HUES48 (cell line): ENCODE measurements around the gene SH2D6.
"Not testable (repeated sequence)": the region's sequence is repeated elsewhere in the genome, so short reads cannot be mapped to it uniquely, and the experiment has no call there.

Experiments
- H3K27ac ChIP-seq: one replicate; pipeline ENCODE4 v1.7.0; 2013; ENCODE audit warnings: low read depth, low read length, inconsistent platforms
- H3K27me3 ChIP-seq: 2 replicates; pipeline ENCODE4 v1.6.1; 2013; ENCODE audit warnings: mild to moderate bottlenecking, low read length; ENCODE audit not compliant: control insufficient read depth, insufficient read depth
- H3K36me3 ChIP-seq: 2 replicates; pipeline ENCODE4 v1.6.1; 2013; ENCODE audit warnings: low read length; ENCODE audit not compliant: control insufficient read depth, insufficient read depth
- H3K4me1 ChIP-seq: 2 replicates; pipeline ENCODE4 v1.6.1; 2013; ENCODE audit warnings: mild to moderate bottlenecking, low read length; ENCODE audit not compliant: control insufficient read depth, insufficient read depth
- H3K4me3 ChIP-seq: 2 replicates; pipeline ENCODE4 v1.5.1; 2013; ENCODE audit warnings: mild to moderate bottlenecking, low read depth, low read length
- H3K9ac ChIP-seq: 2 replicates; pipeline ENCODE4 v1.6.1; 2013; ENCODE audit warnings: mild to moderate bottlenecking, low read depth, low read length, moderate library complexity
- H3K9me3 ChIP-seq: 2 replicates; pipeline ENCODE4 v1.6.1; 2013; ENCODE audit warnings: low read length; ENCODE audit not compliant: control insufficient read depth, insufficient read depth

Gene SH2D6

GRCh38 chr2:85435981-85436835 is 17.7 kb downstream of the SH2D6 start:
- H3K27ac ChIP-seq: no peak overlapping the region
- no peak overlapping the region for H3K4me3 ChIP-seq
- H3K9me3 ChIP-seq: no peaks in the 10 kb centered on the region
- H3K9ac ChIP-seq: no peak overlapping the region
- H3K27me3 ChIP-seq: peaks cover 3% of the 10 kb centered on the region; the same call in 1 of the 2 replicates
- H3K36me3 ChIP-seq: no peaks in the 10 kb centered on the region
- H3K4me1 ChIP-seq: peaks cover 29% of the 10 kb centered on the region

GRCh38 chr2:85436836-85437487 is 18.4 kb downstream of the SH2D6 start:
- Histone ChIP-seq H3K9me3 (no peaks in the 10 kb centered on the region), H3K4me3 (peak overlapping the region; percentile 41; the same call in 1 of the 2 replicates), H3K27me3 (peaks cover 3% of the 10 kb centered on the region; the same call in 1 of the 2 replicates), H3K27ac (peak overlapping the region; percentile 27), H3K9ac (peak overlapping the region; percentile 52; the same call in 1 of the 2 replicates), H3K4me1 (peaks cover 22% of the 10 kb centered on the region), H3K36me3 (no peaks in the 10 kb centered on the region)

GRCh38 chr2:85437488-85438200 is 19.1 kb downstream of the SH2D6 start:
- Histone ChIP-seq H3K9me3 (no peaks in the 10 kb centered on the region), H3K36me3 (no peaks in the 10 kb centered on the region), H3K4me1 (peaks cover 21% of the 10 kb centered on the region), H3K27ac (peak overlapping the region; percentile 27), H3K4me3 (peak overlapping the region; percentile 50; the same call in 1 of the 2 replicates), H3K27me3 (peaks cover 3% of the 10 kb centered on the region; the same call in 1 of the 2 replicates), H3K9ac (peak overlapping the region; percentile 52; the same call in 1 of the 2 replicates)

- Histone ChIP-seq H3K4me1 (peaks cover 20% of the 10 kb centered on the region), H3K4me3 (peak overlapping the region; percentile 50; the same call in 1 of the 2 replicates), H3K27ac (no peak overlapping the region), H3K36me3 (no peaks in the 10 kb centered on the region), H3K9me3 (no peaks in the 10 kb centered on the region), H3K9ac (no peak overlapping the region), H3K27me3 (peaks cover 3% of the 10 kb centered on the region; the same call in 1 of the 2 replicates)
Observed at GRCh38 chr2:85438201-85439024, 19.9 kb downstream of the SH2D6 start.

GRCh38 chr2:85439025-85439472 is 20.5 kb downstream of the SH2D6 start:
- Histone ChIP-seq H3K36me3 (no peaks in the 10 kb centered on the region), H3K4me3 (no peak overlapping the region), H3K27me3 (peaks cover 3% of the 10 kb centered on the region; the same call in 1 of the 2 replicates), H3K9me3 (no peaks in the 10 kb centered on the region), H3K4me1 (peaks cover 14% of the 10 kb centered on the region), H3K9ac (no peak overlapping the region), H3K27ac (no peak overlapping the region)

GRCh38 chr2:85439569-85439968 is 21.1 kb downstream of the SH2D6 start:
- not testable (repeated sequence) for H3K27me3 ChIP-seq, H3K9me3 ChIP-seq, H3K27ac ChIP-seq, H3K4me3 ChIP-seq, H3K9ac ChIP-seq, H3K36me3 ChIP-seq
- H3K4me1 ChIP-seq: peaks cover 14% of the 10 kb centered on the region

GRCh38 chr2:85439986-85440385 is 21.5 kb downstream of the SH2D6 start:
- no peak overlapping the region for H3K9ac ChIP-seq

GRCh38 chr2:85440729-85441128 is 22.2 kb downstream of the SH2D6 start:
- H3K9me3 ChIP-seq: no peaks in the 10 kb centered on the region
- H3K4me1 ChIP-seq: peaks cover 14% of the 10 kb centered on the region
- peaks cover 3% of the 10 kb centered on the region; the same call in 1 of the 2 replicates for H3K27me3 ChIP-seq
- H3K27ac ChIP-seq: no peak overlapping the region
- H3K4me3 ChIP-seq: no peak overlapping the region
- no peaks in the 10 kb centered on the region for H3K36me3 ChIP-seq
- H3K9ac ChIP-seq: no peak overlapping the region

More at GRCh38 chr2:85439986-85440385, 21.5 kb downstream of the SH2D6 start:
- H3K4me1 ChIP-seq: peaks cover 14% of the 10 kb centered on the region
- no peaks in the 10 kb centered on the region for H3K9me3 ChIP-seq
- no peaks in the 10 kb centered on the region for H3K36me3 ChIP-seq
- H3K4me3 ChIP-seq: no peak overlapping the region
- no peak overlapping the region for H3K27ac ChIP-seq
- H3K27me3 ChIP-seq: peaks cover 3% of the 10 kb centered on the region; the same call in 1 of the 2 replicates

- H3K27me3 ChIP-seq: peaks cover 3% of the 10 kb centered on the region; the same call in 1 of the 2 replicates
- H3K9me3 ChIP-seq: no peaks in the 10 kb centered on the region
- peaks cover 11% of the 10 kb centered on the region for H3K4me1 ChIP-seq
Observed at GRCh38 chr2:85441864-85442263, 23.4 kb downstream of the SH2D6 start.

GRCh38 chr2:85444629-85445172 is 26.2 kb downstream of the SH2D6 start:
- Histone ChIP-seq H3K27me3 (no peaks in the 10 kb centered on the region), H3K36me3 (no peaks in the 10 kb centered on the region), H3K9ac (no peak overlapping the region), H3K4me1 (no peaks in the 10 kb centered on the region), H3K9me3 (no peaks in the 10 kb centered on the region), H3K4me3 (no peak overlapping the region), H3K27ac (no peak overlapping the region)

More at GRCh38 chr2:85441864-85442263, 23.4 kb downstream of the SH2D6 start:
- Histone ChIP-seq H3K36me3 (no peaks in the 10 kb centered on the region), H3K27ac (no peak overlapping the region), H3K4me3 (no peak overlapping the region), H3K9ac (no peak overlapping the region)
